HG02588 (cell line): ENCODE measurements around the gene ADRB2.
A peak's percentile ranks its signal among the peaks of the same experiment; 100 is the strongest.

ENCODE experiments used
- ATAC-seq: cut with Tn5 transposase; IDR thresholded peaks from one replicate; pipeline ENCODE4 v1.9.1; 2021; ENCODE audit warnings: mild to moderate bottlenecking, moderate library complexity; ENCODE audit not compliant: unreplicated experiment

Gene ADRB2

DNA sequence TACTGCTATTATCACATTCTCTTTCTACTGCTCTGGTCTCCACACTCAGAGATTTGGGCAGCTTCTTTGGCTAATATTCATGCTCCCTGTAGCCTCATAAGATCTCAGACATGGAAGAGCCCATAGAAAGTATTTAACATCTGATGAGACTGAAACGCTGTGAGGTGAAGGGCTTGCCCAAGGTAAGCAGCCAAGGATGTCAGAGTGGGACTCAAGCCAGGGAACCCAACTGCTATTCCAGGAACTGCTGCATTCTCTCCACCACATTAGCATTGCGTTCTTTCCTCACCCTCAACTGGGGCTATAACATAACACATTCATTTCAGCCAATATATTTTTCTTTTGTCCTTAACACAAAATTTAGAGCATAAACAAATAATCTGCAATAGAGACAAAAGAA, 3.8 kb downstream of the ADRB2 start:
- no peak for ATAC-seq

- ATAC-seq = peak; percentile 85
Measured at GRCh38 chr5:148831590-148832565, 5.5 kb downstream of the ADRB2 start.

- ATAC-seq = no peak
Measured at GRCh38 chr5:148833122-148833521, 6.7 kb downstream of the ADRB2 start.

DNA sequence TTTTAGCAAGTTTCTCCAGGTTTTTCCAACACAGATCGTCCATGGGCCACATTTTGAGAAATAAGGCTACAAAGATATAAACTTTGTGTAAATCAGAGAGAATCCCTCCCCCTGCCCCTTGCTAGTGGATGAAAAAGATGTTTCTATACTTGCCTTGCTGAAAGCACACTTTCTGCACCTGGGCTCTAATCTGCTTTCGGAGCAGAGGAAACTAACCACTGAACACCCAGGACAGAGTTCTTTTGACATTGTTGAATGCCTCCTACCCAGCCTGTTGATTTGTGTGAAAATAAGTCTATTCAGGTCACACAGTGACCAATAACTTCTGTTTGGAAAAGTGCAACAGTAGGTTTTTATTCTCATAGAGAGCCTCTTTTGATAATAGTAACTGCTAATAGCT, 7.5 kb downstream of the ADRB2 start:
- ATAC-seq = no peak

DNA sequence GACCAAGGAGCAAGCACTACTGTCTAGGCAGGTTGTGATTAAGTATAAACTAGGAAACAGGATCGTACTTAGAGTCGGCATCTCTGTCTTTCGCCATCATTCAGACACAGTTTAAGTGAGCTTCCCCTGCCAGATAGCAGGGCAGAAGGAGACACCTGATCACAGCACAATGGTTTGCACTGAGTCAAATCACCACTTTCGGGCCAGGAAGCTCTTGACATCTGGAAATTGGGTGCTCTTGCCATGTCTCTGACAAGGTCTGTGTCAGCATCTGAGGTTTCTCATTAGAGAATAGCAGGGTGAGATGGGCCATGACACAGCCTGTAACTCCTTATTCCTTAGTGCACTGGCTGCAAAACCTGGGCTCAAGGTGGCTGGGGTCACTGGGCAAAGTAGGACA, 8.3 kb downstream of the ADRB2 start:
- no peak for ATAC-seq

DNA sequence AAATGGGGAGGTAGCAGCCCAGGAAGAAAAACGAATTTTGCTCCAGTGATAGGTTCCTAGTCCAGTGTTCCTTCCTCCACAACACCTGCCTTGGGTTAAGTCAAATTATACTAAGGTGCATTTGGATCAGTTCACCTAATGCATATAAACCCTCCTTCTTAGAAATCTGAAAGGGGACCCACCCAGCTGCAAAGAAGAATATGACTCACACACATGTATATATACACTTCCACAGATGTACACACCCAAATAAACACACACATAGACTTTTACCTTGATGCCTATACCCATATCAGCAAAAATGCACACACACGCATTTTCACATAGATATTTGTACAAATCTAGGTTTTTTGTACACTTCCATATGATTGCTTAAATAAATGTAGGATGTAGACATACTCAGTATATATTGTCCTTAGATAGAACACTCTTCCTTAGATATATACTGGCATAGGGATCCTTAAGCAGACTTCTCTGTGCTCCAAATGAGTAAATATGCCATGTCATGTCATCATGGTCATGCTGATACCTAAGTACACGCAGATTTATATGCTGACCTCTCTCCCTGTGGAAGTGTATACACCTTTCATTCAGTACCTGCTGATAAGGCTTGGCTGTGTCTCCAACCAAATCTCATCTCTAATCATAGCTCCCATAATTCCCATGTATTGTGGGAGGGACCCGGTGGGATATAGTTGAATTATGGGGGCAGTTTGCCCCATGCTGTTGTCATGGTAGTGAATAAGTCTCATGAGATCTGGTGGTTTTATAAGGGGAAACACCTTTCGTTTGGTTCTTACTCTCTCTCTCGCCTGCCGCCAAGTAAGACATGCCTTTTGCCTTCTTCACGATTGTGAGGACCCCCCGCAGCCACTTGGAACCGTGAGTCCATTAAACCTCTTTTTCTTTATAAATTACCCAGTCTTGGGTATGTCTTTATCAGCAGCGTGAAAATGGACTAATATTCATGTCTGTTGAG, 10.2 kb downstream of the ADRB2 start:
- no peak for ATAC-seq

DNA sequence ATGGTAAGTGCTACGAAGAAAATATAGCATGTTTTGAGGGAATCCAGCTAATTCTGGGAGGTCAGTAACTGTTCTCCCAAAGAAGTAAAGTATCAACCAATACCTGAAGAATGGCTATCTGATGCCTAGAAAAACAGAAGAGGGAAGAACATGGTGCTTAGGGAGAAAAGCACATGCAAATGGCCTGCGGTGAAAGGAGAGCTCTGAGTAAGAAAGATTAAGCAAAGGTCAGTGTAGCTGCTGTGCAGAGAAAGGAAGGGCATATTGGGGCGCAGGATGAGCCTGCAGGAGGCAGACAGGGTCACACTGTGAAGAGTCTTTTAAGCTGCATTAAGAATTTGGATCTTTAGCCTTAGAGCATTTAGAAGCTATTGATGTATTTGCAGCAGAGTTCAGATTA, 11.0 kb downstream of the ADRB2 start:
- no peak for ATAC-seq

DNA sequence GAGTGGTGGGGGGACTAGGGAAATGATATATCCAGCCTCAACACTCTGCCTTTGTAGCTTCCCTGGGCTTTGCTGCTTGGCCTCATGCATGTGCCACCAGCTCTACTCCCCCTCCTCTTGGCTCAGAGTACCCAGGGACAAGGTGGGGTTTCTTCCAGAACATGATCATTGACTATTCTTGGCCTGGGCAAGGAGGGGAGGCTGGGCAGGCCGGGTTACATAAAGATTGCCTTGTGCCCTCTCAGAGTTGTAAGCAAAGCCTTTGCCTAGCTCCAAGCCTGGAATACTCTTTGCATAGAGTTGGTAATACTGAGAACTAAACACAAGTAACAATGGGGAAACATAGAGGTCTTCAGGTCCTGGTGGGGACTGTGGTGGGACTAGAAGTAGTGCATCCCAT, 11.9 kb downstream of the ADRB2 start:
- ATAC-seq = no peak

DNA sequence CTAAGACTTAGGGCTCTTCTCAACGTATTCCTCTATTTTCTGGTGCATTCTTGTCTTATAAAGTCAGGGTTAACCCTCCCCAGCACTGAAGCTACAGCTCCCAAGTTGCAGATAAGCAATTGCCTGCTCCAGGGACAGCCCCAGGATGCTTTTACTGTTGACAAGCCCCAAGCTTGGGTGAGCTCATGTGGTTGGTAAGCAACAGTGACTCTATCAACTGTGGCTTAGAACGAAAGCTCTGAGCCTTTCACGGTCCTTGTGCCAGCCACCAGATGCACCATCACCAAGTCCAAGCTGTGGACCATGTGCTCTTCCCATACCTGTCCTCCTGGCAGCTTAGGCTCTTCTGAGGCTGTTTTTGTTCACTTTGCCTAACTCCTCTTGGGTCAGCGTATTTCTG, 13.5 kb downstream of the ADRB2 start:
- peak; percentile 62 for ATAC-seq

DNA sequence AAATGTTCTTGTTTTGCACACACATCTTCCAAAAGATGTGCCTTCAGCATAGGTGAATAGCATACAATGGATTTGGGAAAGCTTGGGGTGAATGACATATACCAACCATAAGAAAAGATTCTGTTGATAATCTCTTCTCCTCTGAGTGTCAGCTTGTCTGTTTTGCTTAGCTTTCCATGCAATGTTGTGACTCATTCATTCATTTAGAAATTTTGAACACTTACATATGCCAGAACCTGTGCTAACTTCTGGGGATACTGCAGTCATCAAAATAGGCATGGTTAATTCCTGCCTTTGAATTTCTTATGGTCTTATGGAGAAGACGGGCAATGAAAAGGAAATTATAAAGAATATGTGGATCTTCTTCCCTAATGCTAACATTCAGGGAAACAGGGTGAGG, 14.1 kb downstream of the ADRB2 start:
- ATAC-seq = no peak

DNA sequence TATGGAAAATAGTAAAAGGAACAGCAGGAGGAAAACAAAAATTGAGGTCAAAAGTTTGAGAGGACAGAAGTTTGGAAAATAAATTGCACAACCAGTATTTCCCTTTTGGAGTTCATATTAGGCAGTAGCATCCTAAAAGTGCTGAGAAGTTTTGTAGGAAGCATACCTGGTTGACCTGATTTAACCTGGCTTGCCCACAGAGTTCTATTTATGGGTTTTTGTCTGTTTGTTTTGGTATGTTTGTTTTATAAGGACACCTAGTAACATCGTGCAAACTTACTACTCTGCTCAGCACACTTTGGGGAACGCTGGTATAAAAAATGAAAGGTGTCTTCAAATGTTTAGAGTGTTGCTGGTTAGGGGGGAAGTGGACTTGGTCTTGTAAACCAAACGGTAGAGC, 15.1 kb downstream of the ADRB2 start:
- no peak for ATAC-seq

- no peak for ATAC-seq
Measured at GRCh38 chr5:148842161-148842560, 15.8 kb downstream of the ADRB2 start.

DNA sequence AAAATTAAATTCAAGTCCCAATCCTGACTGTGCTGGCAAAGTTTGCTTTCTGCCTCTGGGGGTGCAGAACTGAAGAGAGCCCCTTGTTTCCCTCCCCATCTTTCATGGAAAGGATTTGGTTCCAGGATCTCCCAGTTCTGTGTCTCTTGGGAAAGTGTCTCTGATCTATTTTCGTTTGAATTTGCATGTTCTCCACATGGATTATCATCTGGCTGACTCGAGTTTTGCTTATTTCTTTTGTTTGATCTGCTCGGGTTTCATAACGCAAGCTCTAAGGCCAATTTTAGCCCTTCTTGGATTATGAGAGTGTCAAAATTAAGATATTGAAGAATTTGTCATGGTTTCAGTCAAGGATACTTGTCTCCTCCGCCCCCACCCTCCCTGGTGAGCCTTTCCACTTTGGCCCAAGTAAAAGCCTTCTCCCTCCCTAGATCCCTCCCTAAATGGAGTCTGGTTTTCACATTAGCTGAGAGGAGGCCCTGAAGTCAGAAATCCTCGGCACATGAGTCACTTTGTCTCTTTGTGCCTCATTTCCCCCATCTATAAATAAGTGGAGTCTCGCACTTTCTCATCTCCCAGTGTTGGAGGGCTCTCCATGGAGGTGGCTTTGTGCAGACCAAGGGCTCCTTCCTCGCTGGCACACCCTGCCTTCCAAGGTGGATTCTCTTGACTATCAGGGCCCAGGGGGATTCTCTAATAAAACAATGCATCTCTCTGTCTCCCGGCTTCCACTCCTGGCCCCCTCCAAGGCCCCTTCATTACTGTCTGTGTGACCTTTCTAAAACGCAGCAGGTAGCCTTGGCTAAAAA, 17.3 kb downstream of the ADRB2 start:
- ATAC-seq = no peak

DNA sequence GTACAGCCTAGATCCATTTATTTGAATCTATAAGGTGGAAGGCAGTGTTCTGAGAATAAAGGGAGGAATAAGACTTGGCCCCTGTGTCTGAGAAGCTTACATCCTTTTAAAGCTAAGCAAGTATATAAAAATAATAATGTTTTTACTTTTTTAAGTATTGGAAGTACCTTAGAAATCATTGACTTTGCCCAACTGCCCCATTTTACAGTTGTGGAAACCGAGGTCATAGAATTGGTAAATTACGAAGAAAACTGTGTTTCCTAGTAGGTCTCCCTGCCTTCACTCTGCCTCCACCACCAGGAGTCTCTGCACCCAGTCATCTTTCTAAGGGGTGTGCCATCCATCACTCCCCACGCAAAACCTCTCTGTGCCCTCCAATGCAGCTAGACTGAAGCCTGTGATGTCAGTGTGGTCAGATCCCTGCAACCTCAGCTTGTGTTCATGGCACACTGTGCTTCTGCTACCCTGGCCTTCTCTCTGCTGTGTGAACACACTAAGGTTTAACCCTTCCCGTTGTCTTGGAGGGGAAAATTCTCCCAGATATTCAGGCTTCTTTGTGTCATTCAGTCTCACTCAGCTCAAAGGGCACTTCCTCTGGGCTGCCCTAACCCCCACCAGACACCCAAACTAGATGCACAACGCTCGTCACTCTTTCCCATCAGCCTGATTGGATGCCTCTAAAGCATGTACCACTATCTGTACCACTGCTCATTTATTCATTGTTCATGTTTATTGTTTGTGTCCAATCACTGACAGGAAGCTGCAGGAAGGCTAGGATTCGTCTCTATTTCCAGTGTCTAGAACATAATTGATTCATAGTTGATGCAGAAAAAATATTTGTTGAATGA, 18.2 kb downstream of the ADRB2 start:
- no peak for ATAC-seq

GRCh38 chr5:148846930-148847329, 20.5 kb downstream of the ADRB2 start:
- ATAC-seq = no peak

GRCh38 chr5:148847456-148847855, 21.0 kb downstream of the ADRB2 start:
- ATAC-seq = no peak

DNA sequence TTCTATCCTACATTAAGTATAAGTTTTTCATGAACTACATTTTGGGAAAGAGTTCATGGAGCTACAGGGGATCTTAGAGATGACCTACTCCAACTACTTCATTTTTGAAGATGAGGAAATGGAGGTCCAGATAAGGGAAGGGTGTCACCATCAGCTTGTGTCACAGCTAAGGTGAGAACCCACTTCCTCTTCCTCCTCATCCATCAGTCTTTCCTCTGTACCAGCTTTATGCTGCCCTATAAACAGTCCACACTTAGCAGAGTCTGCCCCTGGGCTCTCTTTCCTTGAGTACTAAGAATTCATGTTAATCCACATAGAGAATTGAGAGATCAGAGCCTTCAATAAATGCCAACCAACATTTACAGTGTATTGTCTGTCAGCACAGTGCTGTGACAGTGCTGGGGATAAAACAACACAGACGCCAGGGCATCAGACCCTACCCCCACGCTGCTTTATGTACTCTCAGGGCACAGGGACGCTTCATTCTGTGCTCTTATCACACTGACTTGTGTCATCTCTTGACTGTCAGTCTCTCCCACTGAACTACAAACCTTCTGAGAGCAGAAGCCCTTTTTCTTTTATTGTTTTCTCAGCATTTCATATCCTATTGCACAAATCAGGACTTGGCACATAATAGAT, 22.1 kb downstream of the ADRB2 start:
- ATAC-seq = no peak

DNA sequence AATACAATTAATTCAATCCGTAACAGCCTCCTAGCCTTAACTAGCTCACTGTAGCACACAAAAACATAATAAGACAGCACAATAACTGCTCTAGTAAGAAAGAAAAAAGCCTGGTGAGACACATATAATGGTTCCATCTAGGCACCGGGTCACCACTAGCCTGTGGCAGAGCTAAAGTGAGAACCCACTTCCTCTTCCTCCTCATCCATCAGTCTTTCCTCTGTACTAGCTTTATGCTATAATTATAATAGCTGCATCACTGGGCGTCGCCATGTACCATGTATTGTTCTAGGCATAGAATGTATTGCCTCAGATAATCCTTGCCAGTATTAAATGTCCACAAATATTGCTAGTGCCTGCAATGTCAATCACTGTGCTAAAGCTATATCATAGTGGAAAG, 23.1 kb downstream of the ADRB2 start:
- ATAC-seq = no peak

DNA sequence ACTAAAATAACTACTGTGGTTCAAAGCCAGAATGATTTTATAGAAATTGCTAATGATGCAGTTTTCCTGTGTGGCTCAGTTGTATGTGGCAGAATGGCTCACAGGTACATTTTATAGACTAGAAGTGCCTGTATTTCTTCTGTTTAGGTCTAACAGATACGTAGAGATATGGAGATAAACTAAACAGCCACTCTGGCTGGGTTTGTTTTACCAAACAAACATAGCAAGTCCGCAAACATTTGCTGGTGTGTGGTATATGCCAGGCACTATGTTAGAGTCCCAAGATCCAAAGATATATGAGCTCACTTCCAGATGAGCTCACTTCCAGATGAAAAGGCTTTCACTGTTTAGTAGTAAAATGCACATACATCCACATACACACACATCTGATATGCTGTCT, 24.4 kb downstream of the ADRB2 start:
- no peak for ATAC-seq
